GM23248 (cell line): ENCODE results near the gene ASPSCR1. TPM values are rescaled to one million over a fixed set of nuclear protein-coding genes. Genes with fewer than 3 reads are reported as not detected.

Experiments
- DNase-seq: peaks from one replicate; pipeline ENCODE4 v3.0.0-alpha.2; 2015
- H2AFZ ChIP-seq: fragments of 200-600 bp; sonication (generic); 2 replicates; pipeline ENCODE4 v1.6.1; 2016; ENCODE audit warnings: antibody characterized with exemption
- H3F3A ChIP-seq: fragments of 200-600 bp; sonication (generic); 2 replicates; pipeline ENCODE4 v1.6.1; 2016; ENCODE audit warnings: mild to moderate bottlenecking, antibody characterized with exemption, mixed run types; ENCODE audit not compliant: insufficient read depth
- H3K27ac ChIP-seq: fragments of 200-600 bp; sonication (generic); 2 replicates; pipeline ENCODE4 v1.5.1; 2016; ENCODE audit warnings: mild to moderate bottlenecking
- H3K27me3 ChIP-seq: fragments of 200-600 bp; sonication (generic); replicated peaks from 2 replicates; pipeline ENCODE4 v1.6.1; 2016; ENCODE audit warnings: mild to moderate bottlenecking; ENCODE audit not compliant: insufficient read depth
- H3K36me3 ChIP-seq: fragments of 200-600 bp; sonication (generic); 2 replicates; pipeline ENCODE4 v1.6.1; 2016; ENCODE audit warnings: low read depth, mild to moderate bottlenecking
- H3K4me1 ChIP-seq: fragments of 200-600 bp; sonication (generic); 2 replicates; pipeline ENCODE4 v1.6.1; 2016; ENCODE audit warnings: mild to moderate bottlenecking; ENCODE audit not compliant: insufficient read depth
- H3K4me2 ChIP-seq: fragments of 200-600 bp; sonication (generic); one replicate; pipeline ENCODE4 v1.6.1; 2016; ENCODE audit warnings: mild to moderate bottlenecking; ENCODE audit not compliant: unreplicated experiment
- H3K4me3 ChIP-seq: fragments of 200-600 bp; sonication (generic); 2 replicates; pipeline ENCODE4 v1.5.1; 2016; ENCODE audit warnings: mild to moderate bottlenecking
- H3K79me2 ChIP-seq: fragments of 200-600 bp; sonication (generic); 2 replicates; pipeline ENCODE4 v1.6.1; 2016; ENCODE audit warnings: mild to moderate bottlenecking; ENCODE audit not compliant: insufficient read depth
- H3K9ac ChIP-seq: fragments of 200-600 bp; sonication (generic); 2 replicates; pipeline ENCODE4 v1.6.1; 2016; ENCODE audit warnings: mild to moderate bottlenecking
- H3K9me2 ChIP-seq: fragments of 200-600 bp; sonication (generic); 2 replicates; pipeline ENCODE4 v1.6.1; 2016; ENCODE audit warnings: mixed run types, mild to moderate bottlenecking, moderate library complexity; ENCODE audit not compliant: insufficient read depth
- H3K9me3 ChIP-seq: fragments of 200-600 bp; sonication (generic); one replicate; pipeline ENCODE4 v1.6.1; 2017; ENCODE audit warnings: low read depth
- H4K20me1 ChIP-seq: fragments of 200-600 bp; sonication (generic); 2 replicates; pipeline ENCODE4 v1.6.0; 2016; ENCODE audit not compliant: insufficient read depth
- EZH2 ChIP-seq: fragments of 200-600 bp; sonication (generic); IDR thresholded peaks from 2 replicates; pipeline ENCODE4 v1.6.1; 2018; ENCODE audit warnings: antibody characterized with exemption, mild to moderate bottlenecking; ENCODE audit not compliant: insufficient read depth, poor library complexity, severe bottlenecking
- EZH2phosphoT487 ChIP-seq: fragments of 200-600 bp; sonication (generic); IDR thresholded peaks from 2 replicates; pipeline ENCODE4 v1.6.1; 2018; ENCODE audit warnings: antibody characterized with exemption, moderate library complexity, mild to moderate bottlenecking, low read depth; ENCODE audit not compliant: insufficient read depth
- WGBS, 2 experiments: methylation state at CpG; one replicate each; pipeline ENCODE4 v1.1.6; 2015 to 2017; ENCODE audit warnings: low lambda C conversion rate in 2 of 2, low coverage in 1 of 2; ENCODE audit errors: missing lambda C conversion rate in 2 of 2; 5-methylcytosine and 5-hydroxymethylcytosine counted together
- in situ Hi-C: fragments of 300-500 bp; cut with MboI; formaldehyde crosslinking; loops from 2 replicates; pipeline ENCODE4 v1.15.0; 2020
- polyA plus RNA-seq: library from polyadenylated mRNA; unstranded; fragments of >200 nt; fragmentation: Nextera tagmentation; extraction: Ambion mirVana; gene quantifications from 2 replicates; pipeline ENCODE4 v1.2.1, GENCODE V29; 2016
- total RNA-seq: library from RNA; depleted of rRNA; stranded (reverse); fragments of >200 nt; shearing (Covaris generic); gene quantifications from 2 replicates; pipeline ENCODE4 v1.2.3, GENCODE V29; 2014

Gene ASPSCR1
- total and polyA plus RNA-seq, 2 experiments from 2014 or later = 20.6 to 23.5 TPM

GRCh38 chr17:82050152-82050760 lies 72.8 kb downstream of the ASPSCR1 start:
- H3K9me3 ChIP-seq = no peaks in the 10 kb centered on the region
- H3K4me3 ChIP-seq = peak overlapping the region; percentile 98
- peak overlapping the region; percentile 86 for H3K9ac ChIP-seq
- H3K27ac ChIP-seq = no peak overlapping the region
- no peaks in the 10 kb centered on the region for H4K20me1 ChIP-seq
- peaks cover 6% of the 10 kb centered on the region for H3K4me1 ChIP-seq
- no peak for DNase-seq
- in situ Hi-C loops = no loop called here
- no peaks in the 10 kb centered on the region for H3F3A ChIP-seq
- WGBS, 2 experiments = 86% methylated on average over 28 of the region's 28 CpGs
- no peak overlapping the region for H2AFZ ChIP-seq
- no peaks in the 10 kb centered on the region for H3K9me2 ChIP-seq
- H3K79me2 ChIP-seq = peaks cover 33% of the 10 kb centered on the region
- no peak for TF ChIP-seq EZH2phosphoT487
- TF ChIP-seq EZH2 = no peak
- no peaks in the 10 kb centered on the region for H3K27me3 ChIP-seq
- H3K4me2 ChIP-seq = peak overlapping the region; percentile 65
- no peaks in the 10 kb centered on the region for H3K36me3 ChIP-seq

GRCh38 chr17:82050761-82051641 lies 73.6 kb downstream of the ASPSCR1 start:
- WGBS, 2 experiments = 16 to 28% methylated on average over 35 to 58 of the region's 79 CpGs
- in situ Hi-C loops = no loop called here
- peak; percentile 56 for DNase-seq
- Histone ChIP-seq H3K27ac (no peak overlapping the region), H3K36me3 (no peaks in the 10 kb centered on the region), H3K9ac (peak overlapping the region; percentile 86), H3K9me3 (no peaks in the 10 kb centered on the region), H4K20me1 (no peaks in the 10 kb centered on the region), H3K4me2 (peak overlapping the region; percentile 65), H3K4me1 (peaks cover 6% of the 10 kb centered on the region), H3K79me2 (peaks cover 33% of the 10 kb centered on the region), H3K27me3 (no peaks in the 10 kb centered on the region), H3K9me2 (no peaks in the 10 kb centered on the region), H3F3A (no peaks in the 10 kb centered on the region), H3K4me3 (peak overlapping the region; percentile 98), H2AFZ (peak overlapping the region; percentile 51)
- TF ChIP-seq EZH2phosphoT487 (no peak), EZH2 (no peak)

DNA sequence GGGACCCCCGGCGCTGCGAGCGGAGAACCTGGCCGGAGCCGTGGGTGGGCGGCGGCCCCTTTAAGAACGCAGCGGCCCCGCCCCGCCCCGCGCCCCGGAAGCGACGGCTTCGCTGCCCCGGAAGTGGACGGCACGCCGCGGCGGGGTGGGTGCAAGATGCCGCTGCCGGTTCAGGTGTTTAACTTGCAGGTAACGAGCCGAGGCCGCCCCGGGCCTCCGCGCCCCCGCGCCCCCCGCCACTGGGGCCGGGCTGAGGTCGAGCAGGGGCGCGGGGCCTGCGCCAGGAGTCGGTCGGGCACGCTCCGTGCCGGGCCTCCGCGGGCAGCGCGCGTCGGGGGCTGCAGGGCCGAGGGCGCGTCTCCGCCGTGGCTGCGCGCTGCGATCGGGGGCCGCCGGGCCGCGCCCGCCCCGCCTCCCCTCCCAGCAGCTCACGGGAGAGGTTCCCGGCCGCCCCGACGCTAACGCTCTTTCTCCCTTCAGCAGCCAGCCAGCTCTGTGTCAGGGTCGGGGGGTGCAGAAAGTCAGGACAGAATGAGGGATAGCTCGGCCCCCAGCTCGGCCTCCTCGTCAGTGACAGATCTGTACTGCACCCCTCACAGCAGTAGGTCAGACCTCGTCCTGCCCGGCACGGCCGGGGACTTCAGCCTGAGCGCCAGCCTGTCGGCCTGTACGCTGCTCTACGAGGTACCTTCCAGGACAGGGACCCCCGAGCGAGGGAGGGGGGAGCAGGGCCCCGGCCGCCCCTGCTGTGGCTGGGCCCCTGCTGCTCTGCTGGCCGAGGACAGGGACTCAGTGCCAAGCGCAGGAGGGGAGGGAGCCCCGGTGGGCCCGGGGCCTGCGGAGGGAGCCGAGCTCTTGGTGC lies 74.6 kb downstream of the ASPSCR1 start, which contains the start of the genes GPS1 and RFNG:
GPS1 (plus strand) TSS at position 123 of the 862 bp plus-strand sequence; CDS start at position 157, 34 bp downstream.
RFNG (minus strand) TSS at position 36 of the 862 bp plus-strand sequence. CDS start 45 bp downstream, outside the sequence.
- Histone ChIP-seq H3K36me3 (no peaks in the 10 kb centered on the region), H3K4me1 (peaks cover 6% of the 10 kb centered on the region), H3K9me3 (no peaks in the 10 kb centered on the region), H3F3A (no peaks in the 10 kb centered on the region), H3K27me3 (no peaks in the 10 kb centered on the region), H3K4me3 (peak within 1 kb of the TSS; percentile 98), H3K9me2 (no peaks in the 10 kb centered on the region), H4K20me1 (no peaks in the 10 kb centered on the region), H2AFZ (peak within 1 kb of the TSS; percentile 51), H3K27ac (peak within 1 kb of the TSS; percentile 26; the same call in 1 of the 2 replicates), H3K4me2 (peak within 1 kb of the TSS; percentile 98), H3K9ac (peak within 1 kb of the TSS; percentile 86), H3K79me2 (peaks cover 33% of the 10 kb centered on the region)
- in situ Hi-C loops = no loop called here
- TF ChIP-seq EZH2 (no peak), EZH2phosphoT487 (no peak)
- DNase-seq = peak; percentile 85
- 1 to 3% methylated on average over 22 to 80 of the region's 94 CpGs for WGBS, 2 experiments

GRCh38 chr17:82052638-82053059 lies 75.2 kb downstream of the ASPSCR1 start:
- in situ Hi-C loops = no loop called here
- 17 to 27% methylated on average over 10 to 19 of the region's 19 CpGs for WGBS, 2 experiments
- peak overlapping the region; percentile 86 for H3K9ac ChIP-seq
- no peaks in the 10 kb centered on the region for H3K36me3 ChIP-seq
- H4K20me1 ChIP-seq = no peaks in the 10 kb centered on the region
- H3K9me2 ChIP-seq = no peaks in the 10 kb centered on the region
- H3K79me2 ChIP-seq = peaks cover 33% of the 10 kb centered on the region
- no peaks in the 10 kb centered on the region for H3F3A ChIP-seq
- no peak overlapping the region for H2AFZ ChIP-seq
- H3K9me3 ChIP-seq = no peaks in the 10 kb centered on the region
- peak; percentile 55 for DNase-seq
- peak overlapping the region; percentile 98 for H3K4me3 ChIP-seq
- H3K27ac ChIP-seq = 0 out of 2 replicates have a peak overlapping the region, but pooled peaks have one; percentile 26
- H3K27me3 ChIP-seq = no peaks in the 10 kb centered on the region
- peaks cover 6% of the 10 kb centered on the region for H3K4me1 ChIP-seq
- peak overlapping the region; percentile 98 for H3K4me2 ChIP-seq
- TF ChIP-seq EZH2 (no peak), EZH2phosphoT487 (no peak)
